Measurements from ENCODE around the gene ZDHHC8. TPM values are rescaled to one million over a fixed set of nuclear protein-coding genes. Genes with fewer than 3 reads are reported as not detected.

The ZDHHC8 gene
- total and polyA plus RNA-seq, 5 experiments from 2014 or later: 1.4 to 99.2 (median 4.6) TPM

DNA sequence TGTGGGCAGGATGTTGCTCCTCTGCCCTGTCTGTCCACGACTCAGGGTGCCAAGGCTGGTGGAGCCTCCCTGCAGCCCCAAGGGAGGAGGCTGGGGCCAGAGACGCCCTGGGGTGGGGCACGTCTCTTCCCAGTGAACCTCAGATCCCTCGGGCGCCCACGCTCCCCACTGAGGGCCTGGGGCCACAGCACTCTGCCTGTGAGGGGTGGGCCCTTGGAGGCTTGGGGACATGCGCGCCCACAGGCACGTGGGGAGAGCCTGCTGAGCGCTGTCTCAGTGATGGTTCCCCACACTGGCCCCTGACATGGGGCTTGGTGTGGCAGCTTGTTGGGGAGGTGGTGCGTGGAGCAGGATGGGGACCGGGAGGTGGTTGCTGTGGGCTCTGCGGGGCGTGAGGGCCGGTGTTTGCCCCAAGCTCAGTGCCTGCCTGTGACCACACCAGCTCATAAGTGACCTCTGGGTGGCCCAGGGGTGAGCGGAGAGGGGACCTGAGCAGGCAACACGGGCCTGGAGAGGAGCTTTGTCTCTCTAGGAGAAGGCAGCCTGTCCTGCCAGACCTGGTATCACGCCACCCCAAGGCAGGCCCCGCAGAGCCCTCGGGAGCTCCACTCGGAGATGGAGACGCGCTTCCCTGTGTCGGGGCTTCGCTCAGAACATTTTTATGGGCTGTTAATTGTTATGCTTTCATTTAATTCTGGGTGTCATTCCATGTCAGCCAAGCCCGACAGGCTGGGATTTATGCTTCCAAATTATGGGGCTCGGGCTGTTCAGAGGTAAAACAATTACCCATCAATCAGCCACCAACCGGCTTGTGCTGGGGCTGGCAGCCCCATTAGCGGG lies 46.7 kb downstream of the ZDHHC8 start:
- H3K9me3 Mint-ChIP-seq: no peaks in the 10 kb centered on the region
- POLR2A ChIA-PET: no interaction called here
- H3K27ac Mint-ChIP-seq: no peak overlapping the region
- no peaks in the 10 kb centered on the region for H3K36me3 Mint-ChIP-seq
- H3K4me1 Mint-ChIP-seq: peaks cover 0 to 5% (median 2%) of the 10 kb centered on the region in 4 donors
- no peaks in the 10 kb centered on the region for H3K27me3 Mint-ChIP-seq
- DNase-seq (no peak), ATAC-seq (no peak)
- no peak overlapping the region for H3K4me3 Mint-ChIP-seq

- Mint-ChIP-seq H3K4me1 (peaks cover 0 to 5% (median 2%) of the 10 kb centered on the region in 4 donors), H3K4me3 (no peak overlapping the region), H3K9me3 (no peaks in the 10 kb centered on the region), H3K27me3 (no peaks in the 10 kb centered on the region), H3K36me3 (no peaks in the 10 kb centered on the region), H3K27ac (no peak overlapping the region)
- ATAC-seq: no peak
- POLR2A ChIA-PET: no interaction called here
- DNase-seq: no peak
These were observed 47.3 kb downstream of the ZDHHC8 start for GRCh38 chr22:20178915-20179227.

DNA sequence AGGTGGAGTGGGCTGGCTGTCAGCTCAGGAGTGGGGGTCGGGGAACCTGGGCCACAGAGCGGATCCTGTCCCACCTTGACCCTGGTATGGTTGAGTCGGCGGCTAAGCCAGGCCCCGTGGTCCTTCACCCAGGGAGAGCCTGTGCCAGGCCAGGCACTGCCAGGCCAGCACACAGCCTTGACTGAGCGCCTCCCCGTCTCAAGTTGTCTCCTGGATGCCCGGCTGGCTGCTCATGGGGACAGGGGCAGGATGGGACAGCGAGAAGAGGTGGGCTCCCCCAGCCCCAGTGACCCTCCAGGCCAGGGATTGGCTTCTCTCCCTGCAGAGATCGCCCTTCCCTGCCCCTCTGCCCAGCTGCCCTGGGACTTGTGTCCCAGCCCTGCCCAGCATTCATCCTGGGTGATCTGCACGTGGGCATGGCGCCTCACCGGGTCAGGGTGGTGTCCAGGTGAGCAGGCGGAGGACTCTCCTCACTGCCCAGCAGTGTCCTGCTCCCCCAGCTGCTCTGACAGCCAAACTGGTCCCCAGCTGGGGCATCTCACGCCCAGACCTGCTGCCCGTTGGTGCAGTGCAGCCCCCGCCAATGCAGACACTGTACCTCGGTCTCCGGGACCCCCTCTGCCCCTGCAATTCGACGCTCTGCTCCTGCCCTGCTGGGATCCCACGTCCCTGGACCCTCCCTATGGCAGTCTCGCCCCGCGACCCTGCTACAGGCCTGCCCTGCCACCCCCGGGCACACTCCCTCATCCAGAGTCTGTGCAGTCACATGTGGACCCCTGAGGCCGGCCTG lies 48.0 kb downstream of the ZDHHC8 start:
- POLR2A ChIA-PET: no interaction called here
- no peak overlapping the region for H3K27ac Mint-ChIP-seq
- no peak overlapping the region for H3K4me3 Mint-ChIP-seq
- H3K36me3 Mint-ChIP-seq: no peaks in the 10 kb centered on the region
- ATAC-seq (no peak), DNase-seq (no peak)
- H3K9me3 Mint-ChIP-seq: no peaks in the 10 kb centered on the region
- peaks cover 0 to 5% (median 2%) of the 10 kb centered on the region in 4 donors for H3K4me1 Mint-ChIP-seq
- no peaks in the 10 kb centered on the region for H3K27me3 Mint-ChIP-seq

DNA sequence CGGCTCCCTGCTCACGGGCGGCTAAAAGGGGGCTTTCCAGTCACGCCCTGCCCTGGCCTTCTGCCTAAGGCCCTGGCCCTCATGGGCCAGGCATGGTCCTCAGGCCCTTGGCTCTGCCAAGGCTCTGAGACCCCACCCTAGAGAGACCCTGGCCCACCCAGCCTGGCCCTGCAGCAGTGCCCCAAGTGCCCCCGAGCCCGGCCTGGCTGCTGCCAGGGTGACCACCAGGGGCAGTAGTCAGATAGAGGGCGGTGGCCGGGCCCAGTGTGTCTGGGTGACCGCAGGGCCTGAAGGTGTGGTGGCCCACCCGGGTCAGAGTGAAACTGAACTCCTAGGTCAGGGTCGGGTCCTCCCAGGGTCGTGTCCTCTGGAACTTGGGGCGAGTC lies 48.6 kb downstream of the ZDHHC8 start:
- no peaks in the 10 kb centered on the region for H3K36me3 Mint-ChIP-seq
- POLR2A ChIA-PET: no interaction called here
- no peak for ATAC-seq
- no peak overlapping the region for H3K4me3 Mint-ChIP-seq
- DNase-seq: no peak
- no peak overlapping the region for H3K27ac Mint-ChIP-seq
- H3K9me3 Mint-ChIP-seq: no peaks in the 10 kb centered on the region
- peaks cover 0 to 4% (median 2%) of the 10 kb centered on the region in 4 donors for H3K4me1 Mint-ChIP-seq
- no peaks in the 10 kb centered on the region for H3K27me3 Mint-ChIP-seq

GRCh38 chr22:20180640-20181039 lies 49.0 kb downstream of the ZDHHC8 start:
- peaks cover 0 to 4% (median 0%) of the 10 kb centered on the region in 4 donors for H3K4me1 Mint-ChIP-seq

GRCh38 chr22:20181194-20181883 lies 49.7 kb downstream of the ZDHHC8 start:
- H3K27me3 Mint-ChIP-seq: no peaks in the 10 kb centered on the region
- DNase-seq (no peak), ATAC-seq (no peak)
- no peaks in the 10 kb centered on the region for H3K9me3 Mint-ChIP-seq
- no peaks in the 10 kb centered on the region for H3K36me3 Mint-ChIP-seq
- H3K4me3 Mint-ChIP-seq: no peak overlapping the region
- H3K27ac Mint-ChIP-seq: no peak overlapping the region
- peaks cover 0 to 3% (median 0%) of the 10 kb centered on the region in 4 donors for H3K4me1 Mint-ChIP-seq
- POLR2A ChIA-PET: no interaction called here

More at GRCh38 chr22:20180640-20181039, 49.0 kb downstream of the ZDHHC8 start:
- Mint-ChIP-seq H3K27ac (no peak overlapping the region), H3K4me3 (no peak overlapping the region), H3K9me3 (no peaks in the 10 kb centered on the region), H3K27me3 (no peaks in the 10 kb centered on the region), H3K36me3 (no peaks in the 10 kb centered on the region)
- no peak for DNase-seq
- no peak for ATAC-seq
- POLR2A ChIA-PET: no interaction called here

- H3K27me3 Mint-ChIP-seq: no peaks in the 10 kb centered on the region
- POLR2A ChIA-PET: no interaction called here
- DNase-seq (no peak), ATAC-seq (no peak)
- no peak overlapping the region for H3K27ac Mint-ChIP-seq
- no peaks in the 10 kb centered on the region for H3K9me3 Mint-ChIP-seq
- H3K4me1 Mint-ChIP-seq: peaks cover 0 to 2% (median 0%) of the 10 kb centered on the region in 4 donors
- H3K36me3 Mint-ChIP-seq: no peaks in the 10 kb centered on the region
- no peak overlapping the region for H3K4me3 Mint-ChIP-seq
These were observed 50.3 kb downstream of the ZDHHC8 start for GRCh38 chr22:20181884-20182236.

DNA sequence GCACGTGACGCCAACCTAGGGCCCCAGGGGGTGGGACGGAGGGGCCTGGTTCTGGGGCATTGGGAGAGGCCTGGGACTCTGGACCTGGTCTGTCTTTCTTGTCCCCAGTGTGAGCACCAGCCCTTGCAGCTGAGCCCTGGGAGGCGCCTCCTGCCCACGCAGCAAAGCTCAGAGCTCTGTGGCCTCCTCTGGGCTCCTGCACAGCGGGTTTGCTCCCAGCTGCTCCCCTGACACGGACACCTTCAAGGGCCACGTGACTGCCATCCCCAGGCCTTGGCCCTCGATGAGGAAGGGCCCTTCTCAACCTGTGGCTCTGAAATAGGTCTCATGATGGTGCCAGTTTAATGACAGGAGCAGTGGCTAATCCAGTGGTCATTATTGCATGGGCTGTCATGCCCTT lies 50.8 kb downstream of the ZDHHC8 start:
- POLR2A ChIA-PET: no interaction called here
- no peaks in the 10 kb centered on the region for H3K9me3 Mint-ChIP-seq
- peaks cover 0 to 2% (median 0%) of the 10 kb centered on the region in 4 donors for H3K4me1 Mint-ChIP-seq
- no peak overlapping the region for H3K27ac Mint-ChIP-seq
- no peaks in the 10 kb centered on the region for H3K27me3 Mint-ChIP-seq
- no peaks in the 10 kb centered on the region for H3K36me3 Mint-ChIP-seq
- no peak overlapping the region for H3K4me3 Mint-ChIP-seq
- DNase-seq (no peak), ATAC-seq (no peak)

- H3K36me3 Mint-ChIP-seq: no peaks in the 10 kb centered on the region
- ATAC-seq (no peak), DNase-seq (no peak)
- H3K9me3 Mint-ChIP-seq: no peaks in the 10 kb centered on the region
- H3K27me3 Mint-ChIP-seq: no peaks in the 10 kb centered on the region
- POLR2A ChIA-PET: interaction anchor here (0.6 kb wide), 1 partner anchor 374 kb away, joined by 3 read pairs; no protein-coding TSS in a partner anchor
- H3K4me1 Mint-ChIP-seq: peaks cover 0 to 2% (median 0%) of the 10 kb centered on the region in 4 donors
- H3K4me3 Mint-ChIP-seq: no peak overlapping the region
- no peak overlapping the region for H3K27ac Mint-ChIP-seq
These were observed 51.5 kb downstream of the ZDHHC8 start for GRCh38 chr22:20183101-20183500.

GRCh38 chr22:20183823-20184222 lies 52.2 kb downstream of the ZDHHC8 start:
- peaks cover 0 to 2% (median 0%) of the 10 kb centered on the region in 4 donors for H3K4me1 Mint-ChIP-seq
- H3K4me3 Mint-ChIP-seq: no peak overlapping the region
- ATAC-seq: no peak
- H3K27ac Mint-ChIP-seq: no peak overlapping the region
- H3K27me3 Mint-ChIP-seq: no peaks in the 10 kb centered on the region
- no peaks in the 10 kb centered on the region for H3K9me3 Mint-ChIP-seq
- POLR2A ChIA-PET: no interaction called here
- H3K36me3 Mint-ChIP-seq: no peaks in the 10 kb centered on the region
- DNase-seq: no peak

GRCh38 chr22:20184501-20185165 lies 53.0 kb downstream of the ZDHHC8 start:
- no peaks in the 10 kb centered on the region for H3K9me3 Mint-ChIP-seq
- H3K4me1 Mint-ChIP-seq: peaks cover 0 to 2% (median under 1%) of the 10 kb centered on the region in 4 donors

DNA sequence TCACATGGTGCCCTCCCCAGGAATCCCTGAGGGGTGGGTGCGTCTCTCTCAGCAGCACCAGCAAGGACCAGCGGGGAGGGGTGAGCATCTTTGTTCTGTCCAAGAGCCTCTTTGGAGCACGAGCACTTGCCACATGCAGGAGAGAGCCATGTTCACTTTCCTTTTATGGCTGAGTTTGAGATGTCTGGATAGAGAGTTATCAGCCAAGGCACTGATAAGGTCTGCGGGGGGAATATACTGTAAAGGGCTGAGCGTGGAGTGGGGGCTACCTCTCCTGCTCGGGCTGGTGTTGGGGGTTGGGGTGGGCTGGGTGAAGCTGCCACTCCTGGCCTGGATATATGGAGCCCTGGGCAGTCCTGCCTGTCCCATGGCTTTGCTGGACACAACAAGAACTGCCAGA lies 54.1 kb downstream of the ZDHHC8 start:
- Mint-ChIP-seq H3K4me3 (no peak overlapping the region), H3K27ac (no peak overlapping the region), H3K36me3 (no peaks in the 10 kb centered on the region), H3K27me3 (no peaks in the 10 kb centered on the region), H3K4me1 (peaks cover 0 to 6% (median under 1%) of the 10 kb centered on the region in 4 donors), H3K9me3 (no peaks in the 10 kb centered on the region)
- POLR2A ChIA-PET: no interaction called here
- no peak for DNase-seq
- ATAC-seq: no peak

More at GRCh38 chr22:20184501-20185165, 53.0 kb downstream of the ZDHHC8 start:
- H3K27me3 Mint-ChIP-seq: no peaks in the 10 kb centered on the region
- H3K27ac Mint-ChIP-seq: no peak overlapping the region
- no peak overlapping the region for H3K4me3 Mint-ChIP-seq
- ATAC-seq (no peak), DNase-seq (no peak)
- POLR2A ChIA-PET: no interaction called here
- H3K36me3 Mint-ChIP-seq: no peaks in the 10 kb centered on the region
